Measurements from ENCODE around the gene ZSCAN26. TPM values are rescaled to one million over a fixed set of nuclear protein-coding genes. Genes with fewer than 3 reads are reported as not detected.

The ZSCAN26 gene
- total RNA-seq (ENCODE audit: low replicate concordance), result 8.7 and 20.8 TPM in 2 replicates

GRCh38 chr6:28266962-28267694 is at the start of gene ZSCAN26:
TSS of gene ZSCAN26 (plus strand) at chr6:28267143. CDS start at chr6:28271920, 4,777 bp downstream.
- TF ChIP-seq CTCF (IDR thresholded peaks at IDR 0.05; ENCODE audit: insufficient read depth, low read length), result no peak
- H3K4me3 ChIP-seq (ENCODE audit: low read depth, low read length), result peak within 1 kb of the TSS; percentile 69
- DNase-seq (ENCODE audit: low read depth), result peak; percentile 94

- no peak for TF ChIP-seq CTCF (IDR thresholded peaks at IDR 0.05; ENCODE audit: insufficient read depth, low read length)
- no peak overlapping the region for H3K4me3 ChIP-seq (ENCODE audit: low read depth, low read length)
- no peak for DNase-seq (ENCODE audit: low read depth)
Measured at GRCh38 chr6:28217890-28218289, 49.1 kb upstream of the ZSCAN26 start.

- DNase-seq (ENCODE audit: low read depth), result peak; percentile 51
- peak overlapping the region; percentile 66 for H3K4me3 ChIP-seq (ENCODE audit: low read depth, low read length)
- no peak for TF ChIP-seq CTCF (IDR thresholded peaks at IDR 0.05; ENCODE audit: insufficient read depth, low read length)
Measured at GRCh38 chr6:28218312-28219248, 48.4 kb upstream of the ZSCAN26 start.

- TF ChIP-seq CTCF (IDR thresholded peaks at IDR 0.05; ENCODE audit: insufficient read depth, low read length), result no peak
- no peak overlapping the region for H3K4me3 ChIP-seq (ENCODE audit: low read depth, low read length)
- DNase-seq (ENCODE audit: low read depth), result no peak
Measured at GRCh38 chr6:28220257-28221133, 46.4 kb upstream of the ZSCAN26 start.

- DNase-seq (ENCODE audit: low read depth), result no peak
- TF ChIP-seq CTCF (IDR thresholded peaks at IDR 0.05; ENCODE audit: insufficient read depth, low read length), result no peak
- H3K4me3 ChIP-seq (ENCODE audit: low read depth, low read length), result peak overlapping the region; percentile 83
Measured at GRCh38 chr6:28224131-28225055, 42.5 kb upstream of the ZSCAN26 start.
